ENCODE measurements around the gene RFFL.

The RFFL gene

DNA sequence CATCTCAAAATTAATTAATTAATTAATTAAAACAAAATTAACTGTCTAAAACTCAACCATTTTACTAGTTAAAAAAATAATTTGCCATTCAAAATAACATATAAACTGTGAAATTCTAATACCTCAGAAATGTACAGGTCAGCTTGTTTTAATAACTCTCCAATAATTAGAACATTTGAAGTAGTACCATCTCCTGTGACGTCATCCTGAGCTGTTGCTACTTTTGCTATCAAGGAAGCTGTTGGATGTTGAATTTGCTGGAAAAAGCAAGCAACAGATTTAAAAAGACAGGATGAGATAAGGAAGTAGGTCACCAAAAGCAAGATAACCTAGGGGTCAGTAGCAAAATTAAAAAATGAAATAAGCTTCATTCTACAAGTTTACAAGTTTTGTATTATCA is 105.1 kb downstream of the RFFL start:
- no peak for DNase-seq

Measured in activated CD4-positive, alpha-beta T cell treated with anti-CD3 and anti-CD28 coated beads, Interleukin-2, amount 50 U/mL, for 1 hour (primary cell).